ENCODE data around the gene GBGT1.
A peak's percentile ranks its signal among the peaks of the same experiment; 100 is the strongest.

GBGT1 gene

DNA sequence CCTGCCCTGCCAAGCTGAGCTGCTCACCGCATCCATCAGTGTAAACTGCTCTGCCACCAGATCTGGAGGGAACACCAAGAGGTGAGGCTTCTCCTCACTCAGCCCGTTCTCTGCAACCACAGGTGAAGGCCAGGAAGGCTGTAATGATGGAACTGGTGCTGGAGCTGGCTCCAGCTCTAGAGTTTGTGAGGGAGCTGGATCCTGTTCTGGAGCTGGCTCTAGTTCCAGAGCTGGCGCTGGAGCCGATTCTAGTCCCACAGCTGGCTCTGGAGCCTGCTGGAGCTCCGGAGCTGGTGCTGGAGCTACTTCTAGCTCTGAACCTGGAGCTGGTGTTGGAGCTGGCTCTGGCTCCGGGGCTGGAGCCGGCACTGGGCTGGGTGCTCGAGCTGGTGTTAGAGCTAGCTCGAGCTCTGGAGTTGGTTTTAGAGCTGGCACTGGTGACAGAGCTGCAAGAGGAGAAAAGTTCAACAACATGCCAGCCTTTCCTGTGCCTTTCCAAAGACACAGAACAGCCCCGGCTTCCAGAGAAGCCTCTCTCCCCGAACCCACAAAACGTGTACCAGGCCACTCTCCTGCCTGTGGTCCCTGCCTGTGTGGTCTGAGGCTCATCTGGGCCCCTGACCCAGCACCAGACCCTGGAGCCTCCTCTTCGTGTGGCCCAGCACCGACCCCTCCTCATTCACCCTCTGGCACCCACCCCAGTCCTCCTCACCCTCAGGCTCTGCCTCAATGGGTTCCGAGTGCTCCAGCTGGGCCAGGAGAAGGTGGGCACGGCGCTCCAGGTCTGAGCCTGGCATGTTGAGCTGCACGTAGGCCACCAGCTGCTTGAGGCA is 55.5 kb downstream of the GBGT1 start:
- H3K27ac ChIP-seq (ENCODE audit: low read depth in 2 of 2, low read length in 2 of 2), result no peak overlapping the region
- no peaks in the 10 kb centered on the region for H3K9me3 ChIP-seq (ENCODE audit: control insufficient read depth in 2 of 2, low read length in 2 of 2)
- H3K4me1 ChIP-seq (ENCODE audit: control insufficient read depth in 2 of 2, insufficient read depth in 2 of 2, low read length in 2 of 2), result peaks cover 8 to 12% of the 10 kb centered on the region in 2 donors
- no peaks in the 10 kb centered on the region for H3K27me3 ChIP-seq (ENCODE audit: control insufficient read depth in 2 of 2, insufficient read depth in 2 of 2, low read length in 2 of 2)
- peaks cover 45 to 60% of the 10 kb centered on the region in 2 donors for H3K36me3 ChIP-seq (ENCODE audit: control insufficient read depth in 2 of 2, insufficient read depth in 2 of 2, low read length in 2 of 2)
- no peak overlapping the region for H3K9ac ChIP-seq (ENCODE audit: low read depth in 1 of 2, low read length in 2 of 2)
- no peak overlapping the region for H3K4me3 ChIP-seq (ENCODE audit: low read length in 2 of 2)

DNA sequence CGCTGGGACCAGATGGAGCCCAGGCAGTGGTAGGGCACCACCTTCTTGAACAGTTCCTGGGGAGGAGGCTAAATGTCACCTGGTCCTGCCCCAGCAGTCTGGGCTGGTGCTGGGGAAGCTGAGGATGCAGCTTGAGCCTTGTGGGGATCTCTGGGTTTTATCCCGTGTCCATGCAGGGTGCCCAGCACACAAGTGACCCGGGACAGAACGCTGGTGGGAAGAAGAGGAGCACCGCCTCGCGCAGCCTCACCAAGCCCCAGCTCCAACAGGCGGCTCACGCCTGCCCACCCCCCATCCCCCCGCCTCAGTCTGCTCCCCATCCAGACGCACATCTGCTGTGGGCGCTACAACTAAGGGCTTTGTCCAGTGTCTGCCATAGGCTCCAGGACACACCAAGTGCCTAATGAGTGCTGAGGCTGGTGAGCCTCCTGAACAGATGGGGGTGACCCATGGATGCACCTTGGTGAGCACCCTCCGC is 56.4 kb downstream of the GBGT1 start:
- Histone ChIP-seq H3K27ac (ENCODE audit: low read depth in 2 of 2, low read length in 2 of 2) (no peak overlapping the region), H3K9me3 (ENCODE audit: control insufficient read depth in 2 of 2, low read length in 2 of 2) (no peaks in the 10 kb centered on the region), H3K27me3 (ENCODE audit: control insufficient read depth in 2 of 2, insufficient read depth in 2 of 2, low read length in 2 of 2) (no peaks in the 10 kb centered on the region), H3K9ac (ENCODE audit: low read depth in 1 of 2, low read length in 2 of 2) (no peak overlapping the region), H3K4me3 (ENCODE audit: low read length in 2 of 2) (no peak overlapping the region), H3K4me1 (ENCODE audit: control insufficient read depth in 2 of 2, insufficient read depth in 2 of 2, low read length in 2 of 2) (peaks cover under 1 to 3% of the 10 kb centered on the region in 2 donors), H3K36me3 (ENCODE audit: control insufficient read depth in 2 of 2, insufficient read depth in 2 of 2, low read length in 2 of 2) (peaks cover 53 to 63% of the 10 kb centered on the region in 2 donors)

DNA sequence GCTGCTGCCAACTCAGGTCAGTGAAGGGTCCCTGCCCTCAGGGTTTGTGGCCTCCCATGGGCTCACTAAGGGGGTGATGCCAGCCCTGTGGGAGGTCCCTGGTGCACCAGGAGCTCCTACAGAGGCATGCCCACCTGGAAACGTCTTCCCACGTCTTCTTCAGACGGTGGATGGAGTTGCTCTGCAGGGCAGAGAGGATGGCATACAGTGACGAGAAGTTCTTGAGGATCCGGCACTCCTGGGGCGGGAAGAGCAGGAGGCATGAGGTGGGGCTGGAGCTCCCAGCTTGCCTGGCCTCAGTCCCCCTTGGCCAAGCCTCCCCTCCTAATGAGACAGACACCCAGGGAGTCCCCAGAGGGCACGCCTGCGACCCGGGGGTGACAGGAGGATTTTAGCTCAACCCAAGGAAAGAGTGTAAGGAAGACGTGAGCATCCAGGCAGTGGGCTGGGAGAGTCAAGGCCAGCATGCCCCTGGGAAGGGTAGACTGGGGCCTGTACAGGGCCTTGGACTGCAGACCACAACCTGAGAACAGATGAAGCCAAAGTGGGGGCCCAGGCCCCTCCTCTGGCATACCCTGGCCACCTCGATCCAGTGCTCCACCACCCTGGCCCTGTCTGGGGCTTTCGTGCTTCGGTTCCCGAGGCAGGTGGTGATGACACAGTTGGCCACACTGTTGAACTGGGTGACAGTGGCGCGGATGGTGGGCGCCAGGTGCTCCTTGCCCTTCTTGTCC is 57.0 kb downstream of the GBGT1 start:
- Histone ChIP-seq H3K27ac (ENCODE audit: low read depth in 2 of 2, low read length in 2 of 2) (no peak overlapping the region), H3K36me3 (ENCODE audit: control insufficient read depth in 2 of 2, insufficient read depth in 2 of 2, low read length in 2 of 2) (peaks cover 58 to 65% of the 10 kb centered on the region in 2 donors), H3K4me3 (ENCODE audit: low read length in 2 of 2) (no peak overlapping the region)

DNA sequence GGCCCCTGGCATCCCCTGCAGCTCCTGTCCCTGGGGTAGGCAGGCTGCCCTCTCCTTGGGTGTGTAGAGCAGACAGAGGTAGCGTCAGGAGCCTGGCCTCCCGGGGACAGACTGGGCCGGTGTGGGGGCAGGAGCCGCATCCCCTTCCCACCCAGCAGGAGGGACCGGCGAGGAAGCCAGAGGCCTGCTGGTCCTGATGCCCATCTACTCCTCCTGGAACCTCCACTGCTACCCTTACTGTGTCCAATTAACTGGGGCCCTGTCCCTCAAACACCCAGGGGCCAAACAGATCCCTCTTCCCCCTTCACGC is 58.3 kb downstream of the GBGT1 start:
- Histone ChIP-seq H3K36me3 (ENCODE audit: control insufficient read depth in 2 of 2, insufficient read depth in 2 of 2, low read length in 2 of 2) (peaks cover 66 to 73% of the 10 kb centered on the region in 2 donors), H3K9me3 (ENCODE audit: control insufficient read depth in 2 of 2, low read length in 2 of 2) (no peaks in the 10 kb centered on the region), H3K27me3 (ENCODE audit: control insufficient read depth in 2 of 2, insufficient read depth in 2 of 2, low read length in 2 of 2) (no peaks in the 10 kb centered on the region), H3K9ac (ENCODE audit: low read depth in 1 of 2, low read length in 2 of 2) (no peak overlapping the region), H3K27ac (ENCODE audit: low read depth in 2 of 2, low read length in 2 of 2) (no peak overlapping the region), H3K4me1 (ENCODE audit: control insufficient read depth in 2 of 2, insufficient read depth in 2 of 2, low read length in 2 of 2) (peaks cover 0 to 3% of the 10 kb centered on the region in 2 donors), H3K4me3 (ENCODE audit: low read length in 2 of 2) (no peak overlapping the region)

More for the DNA sequence above, 57.0 kb downstream of the GBGT1 start:
- Histone ChIP-seq H3K4me1 (ENCODE audit: control insufficient read depth in 2 of 2, insufficient read depth in 2 of 2, low read length in 2 of 2) (peaks cover 0 to 3% of the 10 kb centered on the region in 2 donors), H3K9me3 (ENCODE audit: control insufficient read depth in 2 of 2, low read length in 2 of 2) (no peaks in the 10 kb centered on the region), H3K9ac (ENCODE audit: low read depth in 1 of 2, low read length in 2 of 2) (no peak overlapping the region), H3K27me3 (ENCODE audit: control insufficient read depth in 2 of 2, insufficient read depth in 2 of 2, low read length in 2 of 2) (no peaks in the 10 kb centered on the region)

DNA sequence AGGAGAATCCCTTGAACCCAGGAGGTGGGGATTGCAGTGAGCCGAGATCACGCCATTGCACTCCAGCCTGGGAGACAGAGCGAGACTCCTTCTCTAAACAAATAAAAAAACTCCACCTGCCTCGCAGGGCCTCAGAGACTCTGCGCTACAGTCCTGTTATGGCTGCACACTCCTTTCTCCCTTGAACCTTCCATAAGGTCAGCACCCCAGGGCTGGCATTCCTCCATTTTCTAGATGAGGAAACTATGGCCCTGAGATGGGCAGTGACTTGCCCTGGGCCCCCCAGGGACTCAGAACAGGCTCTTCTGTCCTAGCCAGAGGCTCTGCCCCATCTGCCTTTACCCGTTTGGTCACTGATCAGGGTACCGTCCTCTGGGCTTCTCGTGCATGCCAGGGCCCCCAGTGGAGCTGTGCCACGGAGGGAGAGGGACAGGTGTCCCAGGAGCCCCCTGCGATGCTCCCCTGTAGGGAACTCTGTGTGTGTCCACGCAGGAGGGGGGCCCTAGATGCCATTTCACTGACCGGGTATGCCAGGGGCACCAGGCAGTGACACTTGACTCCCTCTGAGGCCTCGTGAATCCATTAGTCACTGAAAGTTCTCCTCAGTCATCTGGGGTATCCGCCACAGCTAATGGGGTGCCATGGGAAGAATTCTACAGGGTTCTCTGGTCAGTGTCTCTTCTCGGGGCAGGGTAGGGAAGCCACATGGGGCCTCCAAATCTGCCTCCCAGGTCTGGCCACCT is 58.8 kb downstream of the GBGT1 start:
- Histone ChIP-seq H3K4me1 (ENCODE audit: control insufficient read depth in 2 of 2, insufficient read depth in 2 of 2, low read length in 2 of 2) (peaks cover 0 to 3% of the 10 kb centered on the region in 2 donors), H3K9ac (ENCODE audit: low read depth in 1 of 2, low read length in 2 of 2) (no peak overlapping the region), H3K4me3 (ENCODE audit: low read length in 2 of 2) (no peak overlapping the region), H3K27me3 (ENCODE audit: control insufficient read depth in 2 of 2, insufficient read depth in 2 of 2, low read length in 2 of 2) (no peaks in the 10 kb centered on the region), H3K27ac (ENCODE audit: low read depth in 2 of 2, low read length in 2 of 2) (no peak overlapping the region), H3K9me3 (ENCODE audit: control insufficient read depth in 2 of 2, low read length in 2 of 2) (no peaks in the 10 kb centered on the region), H3K36me3 (ENCODE audit: control insufficient read depth in 2 of 2, insufficient read depth in 2 of 2, low read length in 2 of 2) (peaks cover 66 to 73% of the 10 kb centered on the region in 2 donors)

DNA sequence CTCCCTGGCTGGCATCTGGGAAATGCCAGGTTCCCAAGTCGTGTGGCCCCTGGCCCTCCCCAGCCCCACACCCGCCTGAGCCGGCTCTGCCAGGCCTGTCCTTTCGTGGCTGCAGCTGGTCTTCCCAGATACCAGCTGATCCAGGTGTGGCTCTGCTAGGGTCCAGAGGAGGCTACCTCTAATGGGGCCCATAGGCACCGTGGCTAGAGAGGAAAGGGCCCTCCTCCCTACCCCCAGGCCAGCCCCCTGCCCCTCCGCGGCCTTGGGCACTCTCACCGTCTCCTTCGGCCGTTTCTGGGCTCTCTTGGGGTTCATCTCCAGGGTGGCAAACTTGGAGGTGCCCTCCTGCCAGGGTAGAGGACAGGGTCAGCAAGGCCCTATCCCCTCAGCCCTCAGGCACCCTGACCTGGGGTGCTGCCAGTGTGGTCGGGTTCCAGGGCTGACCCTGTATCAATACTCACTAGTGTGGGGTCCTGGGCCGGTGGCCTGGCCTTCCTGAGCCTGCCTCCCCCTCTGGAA is 59.7 kb downstream of the GBGT1 start:
- Histone ChIP-seq H3K9ac (ENCODE audit: low read depth in 1 of 2, low read length in 2 of 2) (no peak overlapping the region), H3K36me3 (ENCODE audit: control insufficient read depth in 2 of 2, insufficient read depth in 2 of 2, low read length in 2 of 2) (peaks cover 74 to 76% of the 10 kb centered on the region in 2 donors), H3K27me3 (ENCODE audit: control insufficient read depth in 2 of 2, insufficient read depth in 2 of 2, low read length in 2 of 2) (no peaks in the 10 kb centered on the region), H3K4me1 (ENCODE audit: control insufficient read depth in 2 of 2, insufficient read depth in 2 of 2, low read length in 2 of 2) (peaks cover 0 to 3% of the 10 kb centered on the region in 2 donors), H3K4me3 (ENCODE audit: low read length in 2 of 2) (no peak overlapping the region), H3K27ac (ENCODE audit: low read depth in 2 of 2, low read length in 2 of 2) (no peak overlapping the region), H3K9me3 (ENCODE audit: control insufficient read depth in 2 of 2, low read length in 2 of 2) (no peaks in the 10 kb centered on the region)

DNA sequence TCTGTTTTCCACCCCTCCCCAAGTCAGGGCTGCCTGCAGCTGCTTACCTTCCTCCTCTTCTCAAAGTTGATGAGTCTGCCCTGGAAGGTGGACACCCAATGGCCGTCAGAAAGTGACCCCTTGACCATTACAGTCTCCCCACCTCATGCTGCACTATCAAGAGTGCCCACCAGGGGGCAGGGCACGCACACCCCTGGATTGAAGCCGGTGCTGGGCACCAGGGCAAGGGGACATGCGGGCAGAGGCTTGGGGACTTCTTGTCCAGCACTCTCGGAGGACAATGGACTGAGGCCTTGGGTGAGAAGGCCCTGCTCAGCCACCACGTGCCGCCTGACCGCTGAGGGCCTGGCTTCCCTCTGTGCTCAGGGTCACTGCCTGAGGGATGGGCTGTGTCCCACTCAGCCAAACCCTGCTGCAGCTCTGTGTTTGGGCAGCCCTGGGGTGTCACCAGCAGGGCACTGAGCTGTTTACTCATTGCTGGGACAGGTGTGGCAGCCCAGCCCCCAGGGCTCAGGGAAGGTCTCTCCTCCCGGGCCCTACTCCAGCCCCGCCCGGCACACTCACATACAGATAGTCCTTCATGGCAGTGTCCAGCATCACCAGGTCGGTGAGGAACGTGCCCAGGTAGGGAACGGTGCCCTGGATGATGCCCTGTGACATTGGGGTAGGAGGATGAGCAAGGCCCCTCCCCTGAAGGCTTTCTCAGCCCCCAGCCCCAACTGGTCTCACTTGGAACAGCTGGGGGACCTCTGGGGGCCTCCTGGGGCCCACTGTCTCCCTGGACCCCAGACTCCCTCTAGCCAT is 60.3 kb downstream of the GBGT1 start:
- peaks cover 0 to 3% of the 10 kb centered on the region in 2 donors for H3K4me1 ChIP-seq (ENCODE audit: control insufficient read depth in 2 of 2, insufficient read depth in 2 of 2, low read length in 2 of 2)
- no peak overlapping the region for H3K9ac ChIP-seq (ENCODE audit: low read depth in 1 of 2, low read length in 2 of 2)
- no peaks in the 10 kb centered on the region for H3K9me3 ChIP-seq (ENCODE audit: control insufficient read depth in 2 of 2, low read length in 2 of 2)
- H3K4me3 ChIP-seq (ENCODE audit: low read length in 2 of 2), result no peak overlapping the region
- H3K36me3 ChIP-seq (ENCODE audit: control insufficient read depth in 2 of 2, insufficient read depth in 2 of 2, low read length in 2 of 2), result peaks cover 74 to 76% of the 10 kb centered on the region in 2 donors
- no peaks in the 10 kb centered on the region for H3K27me3 ChIP-seq (ENCODE audit: control insufficient read depth in 2 of 2, insufficient read depth in 2 of 2, low read length in 2 of 2)
- H3K27ac ChIP-seq (ENCODE audit: low read depth in 2 of 2, low read length in 2 of 2), result peak overlapping the region in 1 of 2 donors; percentile 8

Measured in mucosa of rectum (tissue), 2 donors.